Thyroid gland (tissue), 4 donors: Measurements from ENCODE around the gene CHD6.

ENCODE experiments used
- CTCF ChIP-seq, 6 experiments: fragments of 200-600 bp in 3 of 6; fragments of 450-650 bp in 3 of 6; sonication (generic) in 3 of 6; IDR thresholded peaks; one replicate each; pipeline ENCODE4 v1.5.1; 2016 to 2019; ENCODE audit warnings: antibody characterized with exemption in 6 of 6, mild to moderate bottlenecking in 2 of 6, inconsistent platforms in 1 of 6, moderate library complexity in 1 of 6
- POLR2A ChIP-seq, 2 donors: fragments of 450-650 bp; IDR thresholded peaks; one replicate each; pipeline ENCODE4 v1.6.1; 2017; ENCODE audit warnings: antibody characterized with exemption in 2 of 2, mild to moderate bottlenecking in 2 of 2, moderate library complexity in 1 of 2

GRCh38 chr20:41370176-41370575 is 248.0 kb downstream of the CHD6 start:
- TF ChIP-seq CTCF (IDR thresholded peaks at IDR 0.05) (no peak), POLR2A (IDR thresholded peaks at IDR 0.05) (no peak)
